ENCODE measurements around the gene RILPL1. TPM values are rescaled to one million over a fixed set of nuclear protein-coding genes. Genes with fewer than 3 reads are reported as not detected.
A peak's percentile ranks its signal among the peaks of the same experiment; 100 is the strongest.

Gene RILPL1
- total and polyA plus RNA-seq, 9 of the 15 experiments (the other 6 are each of a cell fraction or from before 2014, with no cell fraction given), result 0.25 to 10.6 (median 8.6) TPM

DNA sequence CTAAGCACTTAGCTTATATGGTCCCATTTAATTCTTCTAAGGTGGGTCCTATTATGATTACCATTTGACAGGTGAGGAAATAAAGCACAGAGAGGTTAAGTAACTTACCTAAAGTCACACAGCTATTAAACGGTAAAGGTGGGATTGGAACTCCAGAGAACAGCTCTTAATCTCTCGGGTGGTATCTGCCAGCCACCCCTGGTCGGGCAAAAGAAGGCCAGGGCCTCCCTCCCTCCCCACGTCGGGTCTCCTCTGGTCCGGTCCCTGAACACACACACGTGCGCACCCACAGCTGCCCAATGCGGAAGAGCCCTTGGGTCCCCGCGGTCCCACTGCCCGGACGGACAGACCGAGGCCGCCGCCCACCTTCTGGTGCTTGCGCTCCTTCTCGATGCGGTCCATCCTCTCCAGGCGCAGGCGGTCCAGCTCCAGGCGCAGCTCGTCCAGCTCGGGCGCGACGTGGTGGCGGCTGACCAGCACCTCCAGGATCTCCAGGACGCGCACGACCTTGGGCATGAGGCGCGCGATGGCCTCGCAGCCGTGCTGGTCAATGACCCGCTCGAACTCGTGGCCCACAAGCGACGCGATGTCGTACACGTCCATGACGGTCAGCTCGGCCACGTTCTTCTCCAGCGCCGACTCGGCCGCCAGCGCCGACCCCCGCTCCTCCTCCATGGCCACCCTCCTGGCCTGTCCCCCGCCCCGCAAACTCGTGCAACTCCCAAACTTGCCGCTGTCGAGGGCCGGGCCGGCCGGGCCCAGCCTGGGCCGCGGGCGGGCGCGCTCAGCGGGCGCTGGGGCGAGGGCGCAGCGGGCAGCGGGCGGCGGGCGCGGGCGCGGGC lies 490 bp downstream of the RILPL1 start (continued):
- TF ChIP-seq, protein P1, sequence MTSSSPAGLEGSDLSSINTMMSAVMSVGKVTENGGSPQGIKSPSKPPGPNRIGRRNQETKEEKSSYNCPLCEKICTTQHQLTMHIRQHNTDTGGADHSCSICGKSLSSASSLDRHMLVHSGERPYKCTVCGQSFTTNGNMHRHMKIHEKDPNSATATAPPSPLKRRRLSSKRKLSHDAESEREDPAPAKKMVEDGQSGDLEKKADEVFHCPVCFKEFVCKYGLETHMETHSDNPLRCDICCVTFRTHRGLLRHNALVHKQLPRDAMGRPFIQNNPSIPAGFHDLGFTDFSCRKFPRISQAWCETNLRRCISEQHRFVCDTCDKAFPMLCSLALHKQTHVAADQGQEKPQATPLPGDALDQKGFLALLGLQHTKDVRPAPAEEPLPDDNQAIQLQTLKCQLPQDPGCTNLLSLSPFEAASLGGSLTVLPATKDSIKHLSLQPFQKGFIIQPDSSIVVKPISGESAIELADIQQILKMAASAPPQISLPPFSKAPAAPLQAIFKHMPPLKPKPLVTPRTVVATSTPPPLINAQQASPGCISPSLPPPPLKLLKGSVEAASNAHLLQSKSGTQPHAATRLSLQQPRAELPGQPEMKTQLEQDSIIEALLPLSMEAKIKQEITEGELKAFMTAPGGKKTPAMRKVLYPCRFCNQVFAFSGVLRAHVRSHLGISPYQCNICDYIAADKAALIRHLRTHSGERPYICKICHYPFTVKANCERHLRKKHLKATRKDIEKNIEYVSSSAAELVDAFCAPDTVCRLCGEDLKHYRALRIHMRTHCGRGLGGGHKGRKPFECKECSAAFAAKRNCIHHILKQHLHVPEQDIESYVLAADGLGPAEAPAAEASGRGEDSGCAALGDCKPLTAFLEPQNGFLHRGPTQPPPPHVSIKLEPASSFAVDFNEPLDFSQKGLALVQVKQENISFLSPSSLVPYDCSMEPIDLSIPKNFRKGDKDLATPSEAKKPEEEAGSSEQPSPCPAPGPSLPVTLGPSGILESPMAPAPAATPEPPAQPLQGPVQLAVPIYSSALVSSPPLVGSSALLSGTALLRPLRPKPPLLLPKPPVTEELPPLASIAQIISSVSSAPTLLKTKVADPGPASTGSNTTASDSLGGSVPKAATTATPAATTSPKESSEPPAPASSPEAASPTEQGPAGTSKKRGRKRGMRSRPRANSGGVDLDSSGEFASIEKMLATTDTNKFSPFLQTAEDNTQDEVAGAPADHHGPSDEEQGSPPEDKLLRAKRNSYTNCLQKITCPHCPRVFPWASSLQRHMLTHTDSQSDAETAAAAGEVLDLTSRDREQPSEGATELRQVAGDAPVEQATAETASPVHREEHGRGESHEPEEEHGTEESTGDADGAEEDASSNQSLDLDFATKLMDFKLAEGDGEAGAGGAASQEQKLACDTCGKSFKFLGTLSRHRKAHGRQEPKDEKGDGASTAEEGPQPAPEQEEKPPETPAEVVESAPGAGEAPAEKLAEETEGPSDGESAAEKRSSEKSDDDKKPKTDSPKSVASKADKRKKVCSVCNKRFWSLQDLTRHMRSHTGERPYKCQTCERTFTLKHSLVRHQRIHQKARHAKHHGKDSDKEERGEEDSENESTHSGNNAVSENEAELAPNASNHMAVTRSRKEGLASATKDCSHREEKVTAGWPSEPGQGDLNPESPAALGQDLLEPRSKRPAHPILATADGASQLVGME (CRISPR knock-in tag; IDR thresholded peaks at IDR 0.05), result no peak
- TF ChIP-seq EHMT2 (IDR thresholded peaks at IDR 0.05) (no peak), NR3C1 (CRISPR knock-in tag; IDR thresholded peaks at IDR 0.05) (peak; percentile 83), AFF4 (CRISPR knock-in tag; IDR thresholded peaks at IDR 0.05) (no peak), ELK1 (CRISPR knock-in tag; IDR thresholded peaks at IDR 0.05) (no peak), NFIX (CRISPR knock-in tag; IDR thresholded peaks at IDR 0.05; ENCODE audit: low read depth) (no peak), MECOM (CRISPR knock-in tag; IDR thresholded peaks at IDR 0.05) (no peak), RBBP5 (IDR thresholded peaks at IDR 0.05; ENCODE audit: borderline replicate concordance, insufficient read depth, low read length, poor library complexity, severe bottlenecking) (peak; percentile 80)

Measured in K562 (cell line).